Ovary (tissue), 9 donors: ENCODE data around the gene IGF1R. TPM values are rescaled to one million over a fixed set of nuclear protein-coding genes. Genes with fewer than 3 reads are reported as not detected.

Source experiments
- DNase-seq, 5 donors: peaks; one replicate each; pipeline ENCODE4 v3.0.0-alpha.2; 2019 to 2020
- H3K27ac ChIP-seq, 2 donors: fragments of 200-600 bp; one replicate each; pipeline versions ENCODE4 v1.5.1 to v1.8.0; 2019 to 2022
- H3K27me3 ChIP-seq: fragments of 200-600 bp; one replicate; pipeline ENCODE4 v1.8.0; 2022
- H3K36me3 ChIP-seq: fragments of 200-600 bp; sonication (generic); one replicate; pipeline ENCODE4 v1.5.1; 2019
- H3K4me1 ChIP-seq: one replicate; pipeline ENCODE4 v1.8.1; 2013; ENCODE audit warnings: mild to moderate bottlenecking, moderate library complexity; ENCODE audit not compliant: insufficient read depth
- H3K4me3 ChIP-seq: fragments of 200-600 bp; sonication (generic); one replicate; pipeline ENCODE4 v1.5.1; 2017
- H3K9me3 ChIP-seq, 2 donors: fragments of 200-600 bp in 1 of 2; sonication (generic) in 1 of 2; one replicate each; pipeline versions ENCODE4 v1.5.1 to v1.8.1; 2013 to 2019; ENCODE audit warnings: mild to moderate bottlenecking in 1 of 2, moderate library complexity in 1 of 2
- CTCF ChIP-seq, 3 donors: fragments of 450-650 bp in 2 of 3; fragments of 200-600 bp in 1 of 3; IDR thresholded peaks; one replicate each; pipeline versions ENCODE4 v1.5.1 to v1.8.0; 2016 to 2022; ENCODE audit warnings: antibody characterized with exemption in 3 of 3, mild to moderate bottlenecking in 1 of 3
- EP300 ChIP-seq: sonication (generic); formaldehyde crosslinking; IDR thresholded peaks from one replicate; pipeline ENCODE4 v1.6.1; 2017; ENCODE audit warnings: antibody characterized with exemption
- POLR2A ChIP-seq: fragments of 450-650 bp; IDR thresholded peaks from one replicate; pipeline ENCODE4 v1.6.1; 2017; ENCODE audit warnings: antibody characterized with exemption, mild to moderate bottlenecking, moderate library complexity
- WGBS, 3 donors: extraction: QIAGEN DNeasy Blood & Tissue Kit in 1 of 3; methylation state at CpG; one replicate each; pipeline versions ENCODE4 v1.1.5 to v1.1.7; 2013 to 2017; 5-methylcytosine and 5-hydroxymethylcytosine counted together
- intact Hi-C, 4 donors: fragments of 100-400 bp; cut with DNase I; formaldehyde crosslinking; loops; one replicate each; pipeline versions ENCODE4 v1.11.0 to v1.15.1; 2022 to 2023
- polyA plus RNA-seq, 2 donors: library from polyadenylated mRNA; stranded (reverse); fragments of 200-250 nt in 1 of 2; fragments of 350-450 nt in 1 of 2; fragmentation: Illumina TruSeq in 1 of 2; extraction: RNeasy Lipid Tissue Mini Kit (QIAGEN cat#74804) in 1 of 2; gene quantifications; one replicate each; pipeline ENCODE4 v1.2.3, GENCODE V29; 2013 to 2014
- total RNA-seq, 7 donors: library from RNA; depleted of rRNA in 2 of 7; stranded (reverse); fragments of >200 nt in 2 of 7; fragmentation: NEBNext Ultra II Directional in 3 of 7; extraction: Animal tissue kit (Norgen Biotek cat#: 25700) in 3 of 7; gene quantifications; one replicate each; pipeline versions ENCODE4 v1.1.0 to v1.2.4, GENCODE V29; 2016 to 2023
- donor health status: DM: no; HTN: no; CAD: no; lungs with moderate emphysema.
- donor health status: DM: no; HTN: no; CAD: no.
- donor health status: Bipolar disorder and iron deficiency.
- donor health status: DM: yes; HTN: yes; CAD: no.
- donor health status: DM: no; HTN: no; CAD: no.
- donor health status: DM: yes; HTN: yes; CAD: no.

The IGF1R gene
- total and polyA plus RNA-seq, 9 donors: 15.4 to 88.7 (median 68.9) TPM

- H3K4me1 ChIP-seq: peaks cover 34% of the 10 kb centered on the region
- no peaks in the 10 kb centered on the region for H3K9me3 ChIP-seq
- no peak for DNase-seq
- no peaks in the 10 kb centered on the region for H3K36me3 ChIP-seq
- intact Hi-C loops: no loop called here
- no peaks in the 10 kb centered on the region for H3K27me3 ChIP-seq
- no peak overlapping the region for H3K27ac ChIP-seq
- H3K4me3 ChIP-seq: no peak overlapping the region
- no peak for TF ChIP-seq CTCF (IDR thresholded peaks at IDR 0.05)
- WGBS, 3 donors: 57 to 69% (median 66%) methylated on average over 5 of the region's 5 CpGs
These were observed 70.9 kb downstream of the IGF1R start for GRCh38 chr15:98719137-98719740.

- Histone ChIP-seq H3K9me3 (no peaks in the 10 kb centered on the region), H3K4me1 (peaks cover 30% of the 10 kb centered on the region), H3K27ac (no peak overlapping the region), H3K27me3 (no peaks in the 10 kb centered on the region), H3K36me3 (no peaks in the 10 kb centered on the region), H3K4me3 (no peak overlapping the region)
- 96% methylated on average over 6 of the region's 6 CpGs for WGBS, 3 donors
- DNase-seq: no peak
- no peak for TF ChIP-seq EP300
- TF ChIP-seq CTCF (IDR thresholded peaks at IDR 0.05): no peak
- no peak for TF ChIP-seq POLR2A
- intact Hi-C loops: no loop called here
These were observed 71.7 kb downstream of the IGF1R start for GRCh38 chr15:98720031-98720430.

- peaks cover 24% of the 10 kb centered on the region for H3K4me1 ChIP-seq
- no peak for DNase-seq
- WGBS, 3 donors: 92 to 95% (median 94%) methylated on average over 11 of the region's 11 CpGs
- TF ChIP-seq CTCF (IDR thresholded peaks at IDR 0.05) (no peak), POLR2A (no peak), EP300 (no peak)
- H3K4me3 ChIP-seq: no peak overlapping the region
- H3K9me3 ChIP-seq: no peaks in the 10 kb centered on the region
- H3K36me3 ChIP-seq: no peaks in the 10 kb centered on the region
- H3K27ac ChIP-seq: no peak overlapping the region
- intact Hi-C loops: no loop called here
- H3K27me3 ChIP-seq: no peaks in the 10 kb centered on the region
These were observed 72.5 kb downstream of the IGF1R start for GRCh38 chr15:98720577-98721565.

- Histone ChIP-seq H3K4me3 (no peak overlapping the region), H3K9me3 (no peaks in the 10 kb centered on the region), H3K4me1 (peaks cover 21% of the 10 kb centered on the region), H3K27ac (no peak overlapping the region), H3K27me3 (no peaks in the 10 kb centered on the region), H3K36me3 (no peaks in the 10 kb centered on the region)
- intact Hi-C loops: no loop called here
- TF ChIP-seq CTCF (IDR thresholded peaks at IDR 0.05) (no peak), EP300 (no peak), POLR2A (no peak)
- 93 to 95% (median 95%) methylated on average over 8 of the region's 8 CpGs for WGBS, 3 donors
- DNase-seq: no peak
These were observed 73.9 kb downstream of the IGF1R start for GRCh38 chr15:98722209-98722608.
